Neuronal stem cell (in vitro differentiated cells): Measurements from ENCODE around the gene ACSL5.

Experiments
- DNase-seq: peaks from one replicate; pipeline ENCODE4 v3.0.0-alpha.2; 2013; ENCODE audit warnings: low spot score
- H2AFZ ChIP-seq: one replicate; pipeline ENCODE4 v1.6.1; 2013; ENCODE audit warnings: mild to moderate bottlenecking, low read length, inconsistent platforms
- H2AK5ac ChIP-seq: 2 replicates; pipeline ENCODE4 v1.6.1; 2013; ENCODE audit warnings: low read depth, mild to moderate bottlenecking, inconsistent platforms, low read length, moderate library complexity, mixed read lengths
- H2BK120ac ChIP-seq: 2 replicates; pipeline ENCODE4 v1.6.1; 2013; ENCODE audit warnings: low read depth, mild to moderate bottlenecking, inconsistent platforms, low read length, moderate library complexity, mixed read lengths
- H2BK12ac ChIP-seq: one replicate; pipeline ENCODE4 v1.6.1; 2013; ENCODE audit warnings: low read length, inconsistent platforms
- H2BK15ac ChIP-seq: 2 replicates; pipeline ENCODE4 v1.6.1; 2013; ENCODE audit warnings: mild to moderate bottlenecking, low read length, inconsistent platforms, mixed read lengths
- H2BK5ac ChIP-seq: one replicate; pipeline ENCODE4 v1.6.1; 2013; ENCODE audit warnings: inconsistent platforms, mild to moderate bottlenecking, low read length, moderate library complexity
- H3K14ac ChIP-seq: one replicate; pipeline ENCODE4 v1.6.1; 2013; ENCODE audit warnings: low read length, inconsistent platforms
- H3K18ac ChIP-seq: 2 replicates; pipeline ENCODE4 v1.6.1; 2013; ENCODE audit warnings: low read length, inconsistent platforms
- H3K23ac ChIP-seq: 2 replicates; pipeline ENCODE4 v1.6.1; 2013; ENCODE audit warnings: low read depth, mild to moderate bottlenecking, mixed read lengths, low read length, inconsistent platforms; ENCODE audit not compliant: poor library complexity
- H3K27ac ChIP-seq: replicated peaks from 3 replicates; pipeline ENCODE4 v1.5.1; 2013; ENCODE audit warnings: low read length, inconsistent platforms
- H3K27me3 ChIP-seq, 3 experiments: 2 replicates each; pipeline ENCODE4 v1.6.1; 2013; ENCODE audit warnings: low read length in 3 of 3, mild to moderate bottlenecking in 2 of 3, inconsistent platforms in 1 of 3, low read depth in 1 of 3, mixed read lengths in 1 of 3, moderate library complexity in 1 of 3; ENCODE audit not compliant: control insufficient read depth in 3 of 3, insufficient read depth in 3 of 3
- H3K36me3 ChIP-seq, 2 donors: replicated peaks in 1 of 2; 2 replicates each; pipeline ENCODE4 v1.6.1; 2013; ENCODE audit warnings: low read length in 2 of 2; ENCODE audit not compliant: control insufficient read depth in 2 of 2, insufficient read depth in 2 of 2
- H3K4ac ChIP-seq: 2 replicates; pipeline ENCODE4 v1.6.1; 2013; ENCODE audit warnings: inconsistent platforms, mild to moderate bottlenecking, low read length, moderate library complexity
- H3K4me1 ChIP-seq, 2 donors: 1 replicate in 1 of 2; 2 replicates in 1 of 2; pipeline ENCODE4 v1.6.1; 2013; ENCODE audit warnings: low read length in 2 of 2, low read depth in 1 of 2; ENCODE audit not compliant: control insufficient read depth in 2 of 2, insufficient read depth in 1 of 2
- H3K4me2 ChIP-seq: one replicate; pipeline ENCODE4 v1.6.1; 2013; ENCODE audit warnings: mild to moderate bottlenecking, low read length, inconsistent platforms; ENCODE audit not compliant: insufficient read depth, poor library complexity, severe bottlenecking
- H3K4me3 ChIP-seq, 2 donors: 2 replicates each; pipeline ENCODE4 v1.5.1; 2013; ENCODE audit warnings: low read length in 2 of 2, mild to moderate bottlenecking in 2 of 2, inconsistent platforms in 1 of 2, moderate library complexity in 1 of 2
- H3K79me1 ChIP-seq: one replicate; pipeline ENCODE4 v1.6.1; 2013; ENCODE audit warnings: low read depth, mild to moderate bottlenecking, inconsistent platforms, low read length, moderate library complexity
- H3K9ac ChIP-seq: one replicate; pipeline ENCODE4 v1.6.1; 2013; ENCODE audit warnings: mild to moderate bottlenecking, low read depth, low read length, inconsistent platforms; ENCODE audit not compliant: poor library complexity
- H3K9me3 ChIP-seq, 2 donors: replicated peaks in 1 of 2; 2 replicates each; pipeline versions ENCODE3 to v1.6.1; 2013; ENCODE audit warnings: low read length in 2 of 2, mild to moderate bottlenecking in 2 of 2, inconsistent platforms in 1 of 2, low read depth in 1 of 2, mixed read lengths in 1 of 2, moderate library complexity in 1 of 2; ENCODE audit not compliant: control insufficient read depth in 2 of 2, insufficient read depth in 1 of 2
- H4K8ac ChIP-seq: one replicate; pipeline ENCODE4 v1.6.1; 2013; ENCODE audit warnings: low read depth, mild to moderate bottlenecking, inconsistent platforms, low read length, moderate library complexity
- H4K91ac ChIP-seq: one replicate; pipeline ENCODE4 v1.6.1; 2013; ENCODE audit warnings: low read length, low read depth, mild to moderate bottlenecking, inconsistent platforms; ENCODE audit not compliant: poor library complexity
- WGBS, 2 donors: extraction: QIAGEN DNeasy Blood & Tissue Kit; methylation state at CpG; one replicate each; pipeline ENCODE4 v1.1.7; 2013; ENCODE audit warnings: missing lambda C conversion rate in 2 of 2, mixed read lengths in 1 of 2; ENCODE audit not compliant: insufficient read length in 2 of 2, insufficient replicate concordance in 1 of 2; ENCODE audit errors: extremely low coverage in 2 of 2; 5-methylcytosine and 5-hydroxymethylcytosine counted together

Gene ACSL5

DNA sequence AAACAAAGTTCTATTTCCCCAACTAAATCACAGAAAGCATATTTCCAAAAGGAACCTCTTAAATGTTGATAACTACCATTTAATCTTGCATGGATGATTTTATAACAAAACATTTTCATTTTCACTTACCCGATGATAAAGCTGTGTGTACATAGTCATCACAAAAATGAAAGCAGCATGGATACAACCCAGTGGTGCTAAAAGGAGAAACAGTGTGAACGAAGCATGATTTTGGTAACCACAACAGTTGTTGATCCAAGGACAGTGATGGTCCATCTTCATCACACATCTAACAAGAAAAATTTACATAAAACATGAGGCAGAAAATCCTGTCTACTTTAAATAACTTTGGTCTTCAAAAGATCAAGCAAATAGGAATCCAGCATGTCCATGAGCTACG, 68.1 kb downstream of the ACSL5 start:
- no peak overlapping the region for H2BK5ac ChIP-seq
- no CpG with 5 or more reads among the region's 3 CpGs for WGBS, 2 donors
- no peak overlapping the region for H2BK15ac ChIP-seq
- no peak overlapping the region for H4K8ac ChIP-seq
- no peak overlapping the region for H3K18ac ChIP-seq
- no peak for DNase-seq
- no peak overlapping the region for H3K23ac ChIP-seq
- H3K27me3 ChIP-seq = no peaks in the 10 kb centered on the region
- no peak overlapping the region for H3K4ac ChIP-seq
- H3K9ac ChIP-seq = no peak overlapping the region
- no peaks in the 10 kb centered on the region for H3K9me3 ChIP-seq
- H3K27ac ChIP-seq = no peak overlapping the region
- H2BK12ac ChIP-seq = no peak overlapping the region
- no peak overlapping the region for H4K91ac ChIP-seq
- no peaks in the 10 kb centered on the region for H3K79me1 ChIP-seq
- H2AK5ac ChIP-seq = no peak overlapping the region
- H3K36me3 ChIP-seq = peaks cover 15 to 82% of the 10 kb centered on the region in 2 donors
- H3K4me3 ChIP-seq = no peak overlapping the region
- H2BK120ac ChIP-seq = no peak overlapping the region
- H3K4me2 ChIP-seq = no peak overlapping the region
- no peak overlapping the region for H2AFZ ChIP-seq
- peaks cover 2 to 3% of the 10 kb centered on the region in 2 donors for H3K4me1 ChIP-seq
- H3K14ac ChIP-seq = no peak overlapping the region

GRCh38 chr10:112446055-112446854, 72.3 kb downstream of the ACSL5 start:
- Histone ChIP-seq H3K14ac (no peak overlapping the region), H3K27ac (no peak overlapping the region), H2BK12ac (no peak overlapping the region), H2BK5ac (no peak overlapping the region), H3K18ac (peak overlapping the region; percentile 25), H2BK15ac (no peak overlapping the region), H4K91ac (no peak overlapping the region), H2AK5ac (no peak overlapping the region), H3K9me3 (no peaks in the 10 kb centered on the region), H3K4me2 (peak overlapping the region; percentile 87), H3K23ac (peak overlapping the region; percentile 34), H3K27me3 (no peaks in the 10 kb centered on the region), H3K9ac (peak overlapping the region; percentile 91), H4K8ac (no peak overlapping the region), H3K4me1 (peaks cover 2 to 3% of the 10 kb centered on the region in 2 donors), H3K4ac (no peak overlapping the region), H3K4me3 (peak overlapping the region; percentile 71 to 95), H3K36me3 (peaks cover 7 to 60% of the 10 kb centered on the region in 2 donors), H2AFZ (peak overlapping the region; percentile 96), H3K79me1 (peaks cover 3% of the 10 kb centered on the region), H2BK120ac (no peak overlapping the region)
- WGBS, 2 donors = no CpG with 5 or more reads among the region's 20 CpGs
- no peak for DNase-seq

- no peak within 1 kb of the TSS for H3K4ac ChIP-seq
- WGBS, 2 donors = no CpG with 5 or more reads among the region's 59 CpGs
- H3K4me1 ChIP-seq = peaks cover 2 to 3% of the 10 kb centered on the region in 2 donors
- peak within 1 kb of the TSS; percentile 87 for H3K4me2 ChIP-seq
- no peak within 1 kb of the TSS for H2BK120ac ChIP-seq
- peaks cover 6 to 56% of the 10 kb centered on the region in 2 donors for H3K36me3 ChIP-seq
- H2BK5ac ChIP-seq = no peak within 1 kb of the TSS
- H4K8ac ChIP-seq = peak within 1 kb of the TSS; percentile 73
- H3K23ac ChIP-seq = peak within 1 kb of the TSS; percentile 34
- H3K9me3 ChIP-seq = no peaks in the 10 kb centered on the region
- peaks cover 3% of the 10 kb centered on the region for H3K79me1 ChIP-seq
- no peak within 1 kb of the TSS for H2BK12ac ChIP-seq
- no peak within 1 kb of the TSS for H4K91ac ChIP-seq
- H2BK15ac ChIP-seq = no peak within 1 kb of the TSS
- H2AK5ac ChIP-seq = no peak within 1 kb of the TSS
- H3K4me3 ChIP-seq = peak within 1 kb of the TSS; percentile 71 to 95
- peak within 1 kb of the TSS; percentile 96 for H2AFZ ChIP-seq
- H3K14ac ChIP-seq = no peak within 1 kb of the TSS
- H3K18ac ChIP-seq = peak within 1 kb of the TSS; percentile 25
- H3K27me3 ChIP-seq = no peaks in the 10 kb centered on the region
- peak within 1 kb of the TSS; percentile 92 for H3K9ac ChIP-seq
- peak within 1 kb of the TSS; percentile 15 for H3K27ac ChIP-seq
- peak; percentile 83 for DNase-seq
Observed at GRCh38 chr10:112446855-112447619, 73.1 kb downstream of the ACSL5 start, which contains the start of the genes VTI1A and ZDHHC6. Gene VTI1A, plus strand, starts transcription at chr10:112447215. Its CDS starts 159 bp downstream, at chr10:112447374. Gene ZDHHC6, minus strand, starts transcription at chr10:112446914. Its CDS starts 1,478 bp downstream, at chr10:112445436.

DNA sequence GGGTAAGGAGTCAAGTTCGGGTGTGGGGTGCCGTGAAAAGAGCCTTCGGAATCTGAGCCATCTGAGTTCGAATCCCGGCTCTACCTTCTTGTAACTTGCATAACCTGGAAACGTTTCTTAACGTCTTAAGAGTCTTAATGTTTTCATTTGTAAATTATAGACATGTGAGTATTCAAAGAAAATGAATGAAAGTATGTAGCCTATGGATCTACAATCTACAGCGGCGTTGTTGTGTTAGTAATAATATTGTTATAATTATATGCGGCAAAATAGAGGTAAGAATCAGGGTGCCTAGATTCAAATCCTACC, 73.7 kb downstream of the ACSL5 start:
- H2BK12ac ChIP-seq = no peak overlapping the region
- no peak overlapping the region for H3K14ac ChIP-seq
- peak overlapping the region; percentile 73 for H4K8ac ChIP-seq
- H3K9me3 ChIP-seq = no peaks in the 10 kb centered on the region
- H3K18ac ChIP-seq = no peak overlapping the region
- H3K79me1 ChIP-seq = peaks cover 3% of the 10 kb centered on the region
- no peak overlapping the region for H2BK120ac ChIP-seq
- peaks cover 6 to 50% of the 10 kb centered on the region in 2 donors for H3K36me3 ChIP-seq
- no peak overlapping the region for H2AK5ac ChIP-seq
- no peak overlapping the region for H3K23ac ChIP-seq
- peak overlapping the region; percentile 96 for H2AFZ ChIP-seq
- DNase-seq = no peak
- peaks cover 2 to 3% of the 10 kb centered on the region in 2 donors for H3K4me1 ChIP-seq
- no peaks in the 10 kb centered on the region for H3K27me3 ChIP-seq
- H3K4ac ChIP-seq = no peak overlapping the region
- peak overlapping the region; percentile 72 for H3K4me2 ChIP-seq
- H2BK5ac ChIP-seq = no peak overlapping the region
- peak overlapping the region; percentile 71 to 95 for H3K4me3 ChIP-seq
- no CpG with 5 or more reads among the region's 10 CpGs for whole genome bisulfite sequencing, 2 donors
- H2BK15ac ChIP-seq = no peak overlapping the region
- no peak overlapping the region for H4K91ac ChIP-seq
- H3K27ac ChIP-seq = no peak overlapping the region
- peak overlapping the region; percentile 92 for H3K9ac ChIP-seq
